ENCODE data around the gene CDH4. TPM values are rescaled to one million over a fixed set of nuclear protein-coding genes. Genes with fewer than 3 reads are reported as not detected.

The CDH4 gene
- total and polyA plus RNA-seq, 2 donors from 2014 or later = 1.1 TPM; not detected in 1

GRCh38 chr20:61753316-61753942, 501.4 kb downstream of the CDH4 start:
- no peak for FAIRE-seq
- DNase-seq = peak in 1 of 5 donors; percentile 24
- H3K36me3 ChIP-seq (ENCODE audit: control insufficient read depth in 2 of 3, insufficient read depth in 3 of 3, low read length in 3 of 3) = no peaks in the 10 kb centered on the region
- intact Hi-C loops (cut with DNase I) = no loop called here
- no peak overlapping the region for H3K9ac ChIP-seq (ENCODE audit: low read length in 3 of 3)
- H3K9me3 ChIP-seq (ENCODE audit: control insufficient read depth in 2 of 3, insufficient read depth in 1 of 3, low read length in 3 of 3) = no peaks in the 10 kb centered on the region
- H3K27ac ChIP-seq (ENCODE audit: low read depth in 2 of 2, low read length in 2 of 2) = no peak overlapping the region
- H3K27me3 ChIP-seq (ENCODE audit: control insufficient read depth, insufficient read depth, low read length) = no peaks in the 10 kb centered on the region
- H3K4me3 ChIP-seq (ENCODE audit: low read length in 3 of 3) = no peak overlapping the region
- H3K4me1 ChIP-seq (ENCODE audit: control insufficient read depth in 2 of 3, insufficient read depth in 2 of 3, low read depth in 1 of 3, low read length in 3 of 3) = no peaks in the 10 kb centered on the region
- TF ChIP-seq CTCF (IDR thresholded peaks at IDR 0.05; ENCODE audit: borderline replicate concordance, extremely low read depth, insufficient read depth) = no peak

- no peak for TF ChIP-seq CTCF (IDR thresholded peaks at IDR 0.05; ENCODE audit: borderline replicate concordance, extremely low read depth, insufficient read depth)
- Histone ChIP-seq H3K36me3 (ENCODE audit: control insufficient read depth in 2 of 3, insufficient read depth in 3 of 3, low read length in 3 of 3) (no peaks in the 10 kb centered on the region), H3K9me3 (ENCODE audit: control insufficient read depth in 2 of 3, insufficient read depth in 1 of 3, low read length in 3 of 3) (no peaks in the 10 kb centered on the region), H3K27me3 (ENCODE audit: control insufficient read depth, insufficient read depth, low read length) (no peaks in the 10 kb centered on the region), H3K27ac (ENCODE audit: low read depth in 2 of 2, low read length in 2 of 2) (no peak overlapping the region), H3K4me1 (ENCODE audit: control insufficient read depth in 2 of 3, insufficient read depth in 2 of 3, low read depth in 1 of 3, low read length in 3 of 3) (no peaks in the 10 kb centered on the region), H3K9ac (ENCODE audit: low read length in 3 of 3) (no peak overlapping the region), H3K4me3 (ENCODE audit: low read length in 3 of 3) (no peak overlapping the region)
- intact Hi-C loops (cut with DNase I) = no loop called here
- peak in 1 of 5 donors; percentile 45 for DNase-seq
- no peak for FAIRE-seq
Measured at GRCh38 chr20:61753987-61754956, 502.2 kb downstream of the CDH4 start.

GRCh38 chr20:61754976-61755778, 503.1 kb downstream of the CDH4 start:
- H3K9ac ChIP-seq (ENCODE audit: low read length in 3 of 3) = no peak overlapping the region
- DNase-seq = peak in 1 of 5 donors; percentile 20
- H3K27ac ChIP-seq (ENCODE audit: low read depth in 2 of 2, low read length in 2 of 2) = no peak overlapping the region
- no peak for FAIRE-seq
- no peak for TF ChIP-seq CTCF (IDR thresholded peaks at IDR 0.05; ENCODE audit: borderline replicate concordance, extremely low read depth, insufficient read depth)
- H3K36me3 ChIP-seq (ENCODE audit: control insufficient read depth in 2 of 3, insufficient read depth in 3 of 3, low read length in 3 of 3) = no peaks in the 10 kb centered on the region
- H3K4me1 ChIP-seq (ENCODE audit: control insufficient read depth in 2 of 3, insufficient read depth in 2 of 3, low read depth in 1 of 3, low read length in 3 of 3) = no peaks in the 10 kb centered on the region
- no peak overlapping the region for H3K4me3 ChIP-seq (ENCODE audit: low read length in 3 of 3)
- H3K27me3 ChIP-seq (ENCODE audit: control insufficient read depth, insufficient read depth, low read length) = no peaks in the 10 kb centered on the region
- no peaks in the 10 kb centered on the region for H3K9me3 ChIP-seq (ENCODE audit: control insufficient read depth in 2 of 3, insufficient read depth in 1 of 3, low read length in 3 of 3)
- intact Hi-C loops (cut with DNase I) = no loop called here

Data from kidney (tissue), 14 donors.